Right lobe of liver (tissue), 6 donors: ENCODE data around the gene MPST. TPM values are rescaled to one million over a fixed set of nuclear protein-coding genes. Genes with fewer than 3 reads are reported as not detected.

Source experiments
- ATAC-seq, 4 donors: fragments of 200-7000 bp; cut with Tn5 transposase; one replicate each; pipeline ENCODE4 v1.9.1; 2020; ENCODE audit warnings: mild to moderate bottlenecking in 4 of 4, moderate library complexity in 4 of 4
- DNase-seq, 3 donors: peaks; one replicate each; pipeline ENCODE4 v3.0.0-alpha.2; 2020
- H3K27ac ChIP-seq, 3 donors: fragments of 200-600 bp; one replicate each; pipeline ENCODE4 v1.8.0; 2022
- H3K27me3 ChIP-seq, 2 donors: fragments of 200-600 bp; one replicate each; pipeline ENCODE4 v1.8.0; 2022
- H3K36me3 ChIP-seq, 4 donors: fragments of 200-600 bp; sonication (generic) in 1 of 4; one replicate each; pipeline versions ENCODE4 v1.5.1 to v1.8.0; 2017 to 2022; ENCODE audit warnings: control low read depth in 1 of 4
- H3K4me1 ChIP-seq, 4 donors: fragments of 200-600 bp; sonication (generic) in 1 of 4; one replicate each; pipeline versions ENCODE4 v1.5.1 to v1.8.0; 2017 to 2022; ENCODE audit warnings: control low read depth in 1 of 4
- H3K4me3 ChIP-seq, 3 donors: fragments of 200-600 bp; one replicate each; pipeline ENCODE4 v1.8.0; 2022
- H3K9me3 ChIP-seq, 4 donors: fragments of 200-600 bp; sonication (generic) in 1 of 4; one replicate each; pipeline versions ENCODE4 v1.5.1 to v1.8.0; 2017 to 2022; ENCODE audit warnings: control low read depth in 1 of 4
- CTCF ChIP-seq, 4 donors: fragments of 200-600 bp in 3 of 4; fragments of 450-650 bp in 1 of 4; IDR thresholded peaks; one replicate each; pipeline versions ENCODE4 v1.5.1 to v1.8.0; 2016 to 2022; ENCODE audit warnings: antibody characterized with exemption in 4 of 4, mild to moderate bottlenecking in 2 of 4
- POLR2A ChIP-seq: fragments of 450-650 bp; IDR thresholded peaks from one replicate; pipeline ENCODE4 v1.6.1; 2017; ENCODE audit warnings: antibody characterized with exemption, mild to moderate bottlenecking
- WGBS: methylation state at CpG from one replicate; pipeline ENCODE4 v1.1.6; 2018; ENCODE audit warnings: low coverage, low lambda C conversion rate; ENCODE audit not compliant: insufficient coverage; ENCODE audit errors: missing lambda C conversion rate; 5-methylcytosine and 5-hydroxymethylcytosine counted together
- intact Hi-C, 2 donors: fragments of 100-400 bp; cut with DNase I; formaldehyde crosslinking; loops; one replicate each; pipeline versions ENCODE4 v1.11.2 to v1.14.1; 2022
- total RNA-seq, 6 experiments: library from RNA; depleted of rRNA in 2 of 6; stranded (reverse); fragments of >200 nt in 2 of 6; fragmentation: NEBNext Ultra II Directional in 3 of 6; extraction: Animal tissue kit (Norgen Biotek cat#: 25700) in 3 of 6; gene quantifications; one replicate each; pipeline versions ENCODE4 v1.1.0 to v1.2.4, GENCODE V29; 2016 to 2023
- donor health status: DM: no; HTN: yes; CAD: no.
- donor health status: DM: no; HTN: no; CAD: no.
- donor health status: DM: no; HTN: no; CAD: no.
- donor health status: DM: no; HTN: yes; CAD: no.
- donor health status: DM: no; HTN: yes; CAD: no.

Gene MPST
- total RNA-seq, 6 experiments from 2014 or later: 153 to 301 (median 214) TPM

GRCh38 chr22:37011472-37011871 lies 8.1 kb upstream of the MPST start:
- peak overlapping the region in 2 of 3 donors; percentile 72 to 73 for H3K27ac ChIP-seq
- intact Hi-C loops: no loop called here
- H3K4me1 ChIP-seq: peaks cover 0 to 64% (median 28%) of the 10 kb centered on the region in 4 donors
- H3K27me3 ChIP-seq: no peaks in the 10 kb centered on the region
- H3K9me3 ChIP-seq: no peaks in the 10 kb centered on the region
- WGBS: 100% methylated on average over 1 of the region's 3 CpGs
- ATAC-seq: no peak
- DNase-seq: no peak
- H3K4me3 ChIP-seq: no peak overlapping the region
- H3K36me3 ChIP-seq: peaks cover 0 to 5% (median 2%) of the 10 kb centered on the region in 4 donors
- no peak for TF ChIP-seq CTCF (IDR thresholded peaks at IDR 0.05)
- no peak for TF ChIP-seq POLR2A

GRCh38 chr22:37012262-37012904 lies 7.2 kb upstream of the MPST start:
- WGBS: 33% methylated on average over 7 of the region's 9 CpGs
- DNase-seq: peak; percentile 83 to 95 (median 95)
- intact Hi-C loops: no loop called here
- TF ChIP-seq CTCF (IDR thresholded peaks at IDR 0.05) (peak in 1 of 4 donors; percentile 4), POLR2A (no peak)
- H3K9me3 ChIP-seq: no peaks in the 10 kb centered on the region
- no peak overlapping the region for H3K4me3 ChIP-seq
- peaks cover 0 to 9% (median 4%) of the 10 kb centered on the region in 4 donors for H3K36me3 ChIP-seq
- H3K27me3 ChIP-seq: no peaks in the 10 kb centered on the region
- H3K4me1 ChIP-seq: peaks cover 0 to 74% (median 32%) of the 10 kb centered on the region in 4 donors
- peak; percentile 79 to 86 (median 82) for ATAC-seq
- peak overlapping the region; percentile 8 to 73 (median 72) for H3K27ac ChIP-seq

GRCh38 chr22:37012956-37013355 lies 6.6 kb upstream of the MPST start:
- H3K27me3 ChIP-seq: no peaks in the 10 kb centered on the region
- H3K27ac ChIP-seq: peak overlapping the region; percentile 8 to 73 (median 50)
- intact Hi-C loops: no loop called here
- H3K36me3 ChIP-seq: peaks cover 0 to 9% (median 4%) of the 10 kb centered on the region in 4 donors
- TF ChIP-seq CTCF (IDR thresholded peaks at IDR 0.05): no peak
- no peak for TF ChIP-seq POLR2A
- 30% methylated on average over 8 of the region's 10 CpGs for WGBS
- ATAC-seq (peak; percentile 36 to 51 (median 43)), DNase-seq (peak in 2 of 3 donors; percentile 68 to 83)
- H3K4me1 ChIP-seq: peaks cover 0 to 79% (median 33%) of the 10 kb centered on the region in 4 donors
- no peak overlapping the region for H3K4me3 ChIP-seq
- no peaks in the 10 kb centered on the region for H3K9me3 ChIP-seq

GRCh38 chr22:37014415-37014806 lies 5.1 kb upstream of the MPST start:
- Histone ChIP-seq H3K4me3 (no peak overlapping the region), H3K36me3 (peaks cover 0 to 9% (median 4%) of the 10 kb centered on the region in 4 donors), H3K27me3 (no peaks in the 10 kb centered on the region), H3K4me1 (peaks cover 0 to 81% (median 33%) of the 10 kb centered on the region in 4 donors), H3K27ac (peak overlapping the region in 2 of 3 donors; percentile 50 to 73), H3K9me3 (no peaks in the 10 kb centered on the region)
- no peak for TF ChIP-seq POLR2A
- no peak for TF ChIP-seq CTCF (IDR thresholded peaks at IDR 0.05)
- DNase-seq (peak in 1 of 3 donors; percentile 49), ATAC-seq (no peak)
- intact Hi-C loops: no loop called here
- 38% methylated on average over 1 of the region's 4 CpGs for WGBS
